Activated T-cell treated with anti-CD3 and anti-CD28 coated beads for 1 hour (primary cell): ENCODE results near the gene LGALS9B.
"Not testable (repeated sequence)": the region's sequence is repeated elsewhere in the genome, so short reads cannot be mapped to it uniquely, and the experiment has no call there.

Experiments
- DNase-seq: peaks from one replicate; pipeline ENCODE4 v3.0.0-alpha.2; 2020; ENCODE audit warnings: low read depth

The LGALS9B gene

GRCh38 chr17:20415479-20415878, 51.9 kb downstream of the LGALS9B start:
- DNase-seq = not testable (repeated sequence)

DNA sequence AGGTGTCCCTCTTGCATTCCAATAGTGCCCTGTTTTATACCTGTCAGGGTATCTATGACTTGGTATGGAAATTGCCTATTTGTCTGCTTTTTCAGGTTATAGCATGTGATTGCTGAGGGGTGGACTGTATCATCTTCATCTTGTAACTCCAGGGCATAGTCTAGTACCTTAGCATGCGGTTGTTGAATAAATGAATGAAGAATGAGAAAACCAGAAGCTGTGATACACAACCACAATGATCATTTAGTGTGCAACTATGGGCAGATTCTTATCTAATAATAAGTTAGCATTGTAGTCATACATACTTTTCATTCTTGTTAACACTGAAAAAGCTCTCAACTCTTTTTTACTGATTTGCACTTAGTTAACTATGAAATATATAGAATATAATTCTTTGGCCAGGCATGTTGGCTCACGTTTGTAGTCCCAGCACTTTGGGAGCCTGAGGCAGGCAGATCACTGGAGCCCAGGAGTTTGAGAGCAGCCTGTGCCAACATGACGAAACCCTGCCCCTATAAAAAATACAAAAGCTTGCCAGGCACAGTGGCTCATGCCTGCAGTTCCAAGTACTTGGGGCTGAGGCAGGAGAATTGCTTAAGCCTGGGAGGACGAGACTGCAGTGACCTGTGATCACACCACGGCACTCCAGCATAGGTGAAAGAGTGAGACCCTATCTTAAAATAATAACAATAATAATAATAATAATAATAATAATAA, 65.9 kb downstream of the LGALS9B start:
- DNase-seq = not testable (repeated sequence)

GRCh38 chr17:20400559-20401305, 66.6 kb downstream of the LGALS9B start:
- not testable (repeated sequence) for DNase-seq
